Ovary (tissue), 9 donors: Measurements from ENCODE around the gene B9D1. TPM values are rescaled to one million over a fixed set of nuclear protein-coding genes. Genes with fewer than 3 reads are reported as not detected.

Source experiments
- DNase-seq, 5 donors: peaks; one replicate each; pipeline ENCODE4 v3.0.0-alpha.2; 2019 to 2020
- H3K27ac ChIP-seq, 2 donors: fragments of 200-600 bp; one replicate each; pipeline versions ENCODE4 v1.5.1 to v1.8.0; 2019 to 2022
- H3K27me3 ChIP-seq: fragments of 200-600 bp; one replicate; pipeline ENCODE4 v1.8.0; 2022
- H3K36me3 ChIP-seq: fragments of 200-600 bp; sonication (generic); one replicate; pipeline ENCODE4 v1.5.1; 2019
- H3K4me1 ChIP-seq: one replicate; pipeline ENCODE4 v1.8.1; 2013; ENCODE audit warnings: mild to moderate bottlenecking, moderate library complexity; ENCODE audit not compliant: insufficient read depth
- H3K4me3 ChIP-seq: fragments of 200-600 bp; sonication (generic); one replicate; pipeline ENCODE4 v1.5.1; 2017
- H3K9me3 ChIP-seq, 2 donors: fragments of 200-600 bp in 1 of 2; sonication (generic) in 1 of 2; one replicate each; pipeline versions ENCODE4 v1.5.1 to v1.8.1; 2013 to 2019; ENCODE audit warnings: mild to moderate bottlenecking in 1 of 2, moderate library complexity in 1 of 2
- CTCF ChIP-seq, 3 donors: fragments of 450-650 bp in 2 of 3; fragments of 200-600 bp in 1 of 3; IDR thresholded peaks; one replicate each; pipeline versions ENCODE4 v1.5.1 to v1.8.0; 2016 to 2022; ENCODE audit warnings: antibody characterized with exemption in 3 of 3, mild to moderate bottlenecking in 1 of 3
- EP300 ChIP-seq: sonication (generic); formaldehyde crosslinking; IDR thresholded peaks from one replicate; pipeline ENCODE4 v1.6.1; 2017; ENCODE audit warnings: antibody characterized with exemption
- POLR2A ChIP-seq: fragments of 450-650 bp; IDR thresholded peaks from one replicate; pipeline ENCODE4 v1.6.1; 2017; ENCODE audit warnings: antibody characterized with exemption, mild to moderate bottlenecking, moderate library complexity
- WGBS, 3 donors: extraction: QIAGEN DNeasy Blood & Tissue Kit in 1 of 3; methylation state at CpG; one replicate each; pipeline versions ENCODE4 v1.1.5 to v1.1.7; 2013 to 2017; 5-methylcytosine and 5-hydroxymethylcytosine counted together
- intact Hi-C, 4 donors: fragments of 100-400 bp; cut with DNase I; formaldehyde crosslinking; loops; one replicate each; pipeline versions ENCODE4 v1.11.0 to v1.15.1; 2022 to 2023
- polyA plus RNA-seq, 2 donors: library from polyadenylated mRNA; stranded (reverse); fragments of 200-250 nt in 1 of 2; fragments of 350-450 nt in 1 of 2; fragmentation: Illumina TruSeq in 1 of 2; extraction: RNeasy Lipid Tissue Mini Kit (QIAGEN cat#74804) in 1 of 2; gene quantifications; one replicate each; pipeline ENCODE4 v1.2.3, GENCODE V29; 2013 to 2014
- total RNA-seq, 7 donors: library from RNA; depleted of rRNA in 2 of 7; stranded (reverse); fragments of >200 nt in 2 of 7; fragmentation: NEBNext Ultra II Directional in 3 of 7; extraction: Animal tissue kit (Norgen Biotek cat#: 25700) in 3 of 7; gene quantifications; one replicate each; pipeline versions ENCODE4 v1.1.0 to v1.2.4, GENCODE V29; 2016 to 2023
- donor health status: DM: no; HTN: no; CAD: no; lungs with moderate emphysema.
- donor health status: DM: no; HTN: no; CAD: no.
- donor health status: Bipolar disorder and iron deficiency.
- donor health status: DM: yes; HTN: yes; CAD: no.
- donor health status: DM: no; HTN: no; CAD: no.
- donor health status: DM: yes; HTN: yes; CAD: no.

B9D1 gene
- total and polyA plus RNA-seq, 9 donors, result 11.9 to 60.5 (median 22.2) TPM

- intact Hi-C loops, result no loop called here
- H3K4me1 ChIP-seq, result peaks cover 13% of the 10 kb centered on the region
- peak overlapping the region; percentile 40 to 82 for H3K27ac ChIP-seq
- H3K36me3 ChIP-seq, result no peaks in the 10 kb centered on the region
- 16 to 44% (median 35%) methylated on average over 13 to 19 of the region's 19 CpGs for WGBS, 3 donors
- H3K4me3 ChIP-seq, result no peak overlapping the region
- TF ChIP-seq CTCF (IDR thresholded peaks at IDR 0.05), result no peak
- TF ChIP-seq POLR2A, result no peak
- no peak for TF ChIP-seq EP300
- H3K9me3 ChIP-seq, result no peaks in the 10 kb centered on the region
- H3K27me3 ChIP-seq, result no peaks in the 10 kb centered on the region
- DNase-seq, result peak in 4 of 5 donors; percentile 52 to 78 (median 67)
These were observed 15.9 kb downstream of the B9D1 start for GRCh38 chr17:19346351-19347255.

- DNase-seq, result peak in 2 of 5 donors; percentile 11 to 34
- Histone ChIP-seq H3K27ac (peak overlapping the region; percentile 40 to 82), H3K9me3 (no peaks in the 10 kb centered on the region), H3K27me3 (no peaks in the 10 kb centered on the region), H3K4me3 (no peak overlapping the region), H3K4me1 (peaks cover 14% of the 10 kb centered on the region), H3K36me3 (no peaks in the 10 kb centered on the region)
- TF ChIP-seq POLR2A (no peak), EP300 (no peak), CTCF (IDR thresholded peaks at IDR 0.05) (no peak)
- intact Hi-C loops, result no loop called here
- WGBS, 3 donors, result 82 to 86% (median 85%) methylated on average over 10 to 13 of the region's 13 CpGs
These were observed 16.8 kb downstream of the B9D1 start for GRCh38 chr17:19345486-19346350.

- TF ChIP-seq CTCF (IDR thresholded peaks at IDR 0.05), result no peak
- TF ChIP-seq POLR2A, result no peak
- TF ChIP-seq EP300, result no peak
- H3K27me3 ChIP-seq, result no peaks in the 10 kb centered on the region
- H3K9me3 ChIP-seq, result no peaks in the 10 kb centered on the region
- intact Hi-C loops, result no loop called here
- H3K4me1 ChIP-seq, result peaks cover 14% of the 10 kb centered on the region
- H3K36me3 ChIP-seq, result no peaks in the 10 kb centered on the region
- DNase-seq, result peak in 2 of 5 donors; percentile 10 to 26
- H3K27ac ChIP-seq, result no peak overlapping the region
- no peak overlapping the region for H3K4me3 ChIP-seq
- 89 to 92% (median 91%) methylated on average over 7 of the region's 7 CpGs for WGBS, 3 donors
These were observed 17.5 kb downstream of the B9D1 start for GRCh38 chr17:19345067-19345460.

GRCh38 chr17:19344311-19345066 is 18.0 kb downstream of the B9D1 start:
- no peak for TF ChIP-seq POLR2A
- no peak for TF ChIP-seq EP300
- TF ChIP-seq CTCF (IDR thresholded peaks at IDR 0.05), result no peak
- Histone ChIP-seq H3K27me3 (no peaks in the 10 kb centered on the region), H3K4me3 (no peak overlapping the region), H3K9me3 (no peaks in the 10 kb centered on the region), H3K4me1 (peaks cover 14% of the 10 kb centered on the region), H3K36me3 (no peaks in the 10 kb centered on the region), H3K27ac (peak overlapping the region in 1 of 2 donors; percentile 6)
- intact Hi-C loops, result no loop called here
- peak in 2 of 5 donors; percentile 22 to 46 for DNase-seq
- 73 to 85% (median 76%) methylated on average over 37 to 40 of the region's 40 CpGs for WGBS, 3 donors
